HepG2 (cell line): ENCODE results near the gene METAP1D. TPM values are rescaled to one million over a fixed set of nuclear protein-coding genes. Genes with fewer than 3 reads are reported as not detected.

Experiments
- ATF7 ChIP-seq, 2 experiments: fragments of 450-650 bp in 1 of 2; sonication (generic) in 1 of 2; formaldehyde crosslinking in 1 of 2; IDR thresholded peaks; 2 replicates each; pipeline versions ENCODE4 v1.4.0 to v1.6.1; 2016 to 2020; ENCODE audit warnings: antibody characterized with exemption in 1 of 2, mild to moderate bottlenecking in 1 of 2, missing genetic modification reagents in 1 of 2
- ELF4 ChIP-seq: sonication (generic); formaldehyde crosslinking; IDR thresholded peaks from 2 replicates; pipeline ENCODE4 v1.5.0; 2020; ENCODE audit warnings: missing genetic modification reagents, mild to moderate bottlenecking, moderate library complexity, borderline replicate concordance
- FOXA3 ChIP-seq: IDR thresholded peaks from 2 replicates; pipeline ENCODE4 v1.6.1; 2016; ENCODE audit warnings: missing genetic modification reagents, missing compliant biosample characterization
- FOXK1 ChIP-seq: sonication (generic); formaldehyde crosslinking; IDR thresholded peaks from 2 replicates; pipeline ENCODE4 v1.4.0; 2020; ENCODE audit warnings: low read depth, missing genetic modification reagents, borderline replicate concordance
- HNF4G ChIP-seq, 2 experiments: sonication (generic) in 1 of 2; formaldehyde crosslinking in 1 of 2; IDR thresholded peaks; 2 replicates each; pipeline versions ENCODE4 v1.4.0 to v1.6.1; 2011 to 2020; ENCODE audit warnings: borderline replicate concordance in 2 of 2, low read depth in 2 of 2, mild to moderate bottlenecking in 2 of 2, low read length in 1 of 2, missing genetic modification reagents in 1 of 2, moderate library complexity in 1 of 2
- KLF12 ChIP-seq: sonication (generic); formaldehyde crosslinking; IDR thresholded peaks from 2 replicates; pipeline ENCODE4 v1.4.0; 2020; ENCODE audit warnings: missing genetic modification reagents, borderline replicate concordance
- LCORL ChIP-seq, 2 experiments: fragments of 450-650 bp in 1 of 2; sonication (generic) in 1 of 2; formaldehyde crosslinking in 1 of 2; IDR thresholded peaks; 2 replicates each; pipeline versions ENCODE4 v1.5.0 to v1.6.1; 2017 to 2020; ENCODE audit warnings: antibody characterized with exemption in 1 of 2, missing genetic modification reagents in 1 of 2
- MBD4 ChIP-seq: IDR thresholded peaks from 2 replicates; pipeline ENCODE4 v1.6.1; 2012; ENCODE audit warnings: low read length, inconsistent platforms, borderline replicate concordance
- NR2F1 ChIP-seq, 2 experiments: fragments of 450-650 bp in 1 of 2; formaldehyde crosslinking in 1 of 2; IDR thresholded peaks; 2 replicates each; pipeline versions ENCODE4 v1.5.0 to v1.6.1; 2016 to 2020; ENCODE audit warnings: mild to moderate bottlenecking in 1 of 2, missing compliant biosample characterization in 1 of 2, missing genetic modification reagents in 1 of 2, moderate library complexity in 1 of 2
- PHF5A ChIP-seq: IDR thresholded peaks from one replicate; pipeline ENCODE4 v1.6.1; 2018; ENCODE audit warnings: low read depth, missing genetic modification reagents; ENCODE audit not compliant: unreplicated experiment
- REXO4 ChIP-seq: sonication (generic); formaldehyde crosslinking; IDR thresholded peaks from 2 replicates; pipeline ENCODE4 v1.8.0; 2022; ENCODE audit warnings: missing genetic modification reagents, mild to moderate bottlenecking, borderline replicate concordance
- SP5 ChIP-seq: IDR thresholded peaks from 2 replicates; pipeline ENCODE4 v1.6.1; 2016; ENCODE audit warnings: low read depth, borderline replicate concordance
- TAF15 ChIP-seq: fragments of 200-400 bp; formaldehyde crosslinking; IDR thresholded peaks from one replicate; pipeline ENCODE4 v1.6.1; 2018; ENCODE audit warnings: mild to moderate bottlenecking, low read depth, low read length; ENCODE audit not compliant: poor library complexity, severe bottlenecking
- TEAD3 ChIP-seq: optimal IDR thresholded peaks from 2 replicates; pipeline ENCODE3; 2016; ENCODE audit warnings: borderline replicate concordance
- ZNF207 ChIP-seq: fragments of 450-650 bp; IDR thresholded peaks from 2 replicates; pipeline ENCODE4 v1.6.1; 2016; ENCODE audit warnings: antibody characterized with exemption, borderline replicate concordance
- ZNF879 ChIP-seq: sonication (generic); formaldehyde crosslinking; IDR thresholded peaks from 2 replicates; pipeline ENCODE4 v1.8.1; 2023; ENCODE audit warnings: missing genetic modification reagents
- ZSCAN9 ChIP-seq: IDR thresholded peaks from 2 replicates; pipeline ENCODE4 v1.6.1; 2016; ENCODE audit warnings: borderline replicate concordance
- polyA plus RNA-seq, 8 experiments: library from polyadenylated mRNA; depleted of rRNA in 3 of 8; stranded (reverse) in 7 of 8; unstranded in 1 of 8; fragments of >200 nt; fragmentation: Illumina TruSeq in 4 of 8; extraction: Trizol in 4 of 8; gene quantifications; 2 replicates each; pipeline versions ENCODE4 v1.2.1 to v1.2.3, GENCODE V29; 2011 to 2016; ENCODE audit warnings: low read depth in 4 of 8, missing spikeins in 1 of 8, mixed read lengths in 1 of 8; ENCODE audit not compliant: insufficient read depth in 1 of 8
- total RNA-seq, 5 experiments: library from RNA; depleted of rRNA; stranded (reverse); fragments of >200 nt; fragmentation: Illumina TruSeq; extraction: Trizol; gene quantifications; 2 replicates each; pipeline ENCODE4 v1.2.3, GENCODE V29; 2016; ENCODE audit warnings: low read depth in 1 of 5
- TF ChIP-seq, protein P1 (sequence below): sonication (generic); formaldehyde crosslinking; IDR thresholded peaks from 2 replicates; pipeline ENCODE4 v1.4.0; 2020; ENCODE audit warnings: missing genetic modification reagents
- TF ChIP-seq, protein P2 (sequence below): sonication (generic); formaldehyde crosslinking; IDR thresholded peaks from 2 replicates; pipeline ENCODE4 v1.4.0; 2020; ENCODE audit warnings: missing genetic modification reagents, borderline replicate concordance
- TF ChIP-seq, protein P3 (sequence below): sonication (generic); formaldehyde crosslinking; IDR thresholded peaks from 2 replicates; pipeline ENCODE4 v1.8.0; 2022; ENCODE audit warnings: mild to moderate bottlenecking, missing genetic modification reagents, borderline replicate concordance

The METAP1D gene
- total and polyA plus RNA-seq, 2 of the 13 experiments (the other 11 are each of a cell fraction or from before 2014, with no cell fraction given) = 14.7 to 21.6 TPM

DNA sequence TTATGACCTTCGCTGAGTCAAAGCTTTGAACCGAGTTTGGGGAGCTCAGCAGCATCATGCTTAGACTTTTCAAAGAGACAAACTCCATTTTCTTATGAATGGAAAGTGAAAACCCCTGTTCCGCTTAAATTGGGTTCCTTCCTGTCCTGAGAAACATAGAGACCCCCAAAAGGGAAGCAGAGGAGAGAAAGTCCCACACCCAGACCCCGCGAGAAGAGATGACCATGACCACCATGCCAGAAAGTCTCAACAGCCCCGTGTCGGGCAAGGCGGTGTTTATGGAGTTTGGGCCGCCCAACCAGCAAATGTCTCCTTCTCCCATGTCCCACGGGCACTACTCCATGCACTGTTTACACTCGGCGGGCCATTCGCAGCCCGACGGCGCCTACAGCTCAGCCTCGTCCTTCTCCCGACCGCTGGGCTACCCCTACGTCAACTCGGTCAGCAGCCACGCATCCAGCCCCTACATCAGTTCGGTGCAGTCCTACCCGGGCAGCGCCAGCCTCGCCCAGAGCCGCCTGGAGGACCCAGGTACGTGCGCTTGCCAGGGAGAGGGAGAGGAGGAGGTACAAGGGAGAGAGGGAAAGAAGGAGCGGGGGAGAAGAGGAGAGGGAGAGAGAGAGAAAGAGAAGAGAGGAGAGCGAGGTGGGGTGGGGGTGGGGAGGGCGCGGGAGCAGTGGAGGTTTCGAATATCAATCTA, 85.9 kb downstream of the METAP1D start, which contains the start of gene DLX1 (continued):
- TF ChIP-seq, protein P1, sequence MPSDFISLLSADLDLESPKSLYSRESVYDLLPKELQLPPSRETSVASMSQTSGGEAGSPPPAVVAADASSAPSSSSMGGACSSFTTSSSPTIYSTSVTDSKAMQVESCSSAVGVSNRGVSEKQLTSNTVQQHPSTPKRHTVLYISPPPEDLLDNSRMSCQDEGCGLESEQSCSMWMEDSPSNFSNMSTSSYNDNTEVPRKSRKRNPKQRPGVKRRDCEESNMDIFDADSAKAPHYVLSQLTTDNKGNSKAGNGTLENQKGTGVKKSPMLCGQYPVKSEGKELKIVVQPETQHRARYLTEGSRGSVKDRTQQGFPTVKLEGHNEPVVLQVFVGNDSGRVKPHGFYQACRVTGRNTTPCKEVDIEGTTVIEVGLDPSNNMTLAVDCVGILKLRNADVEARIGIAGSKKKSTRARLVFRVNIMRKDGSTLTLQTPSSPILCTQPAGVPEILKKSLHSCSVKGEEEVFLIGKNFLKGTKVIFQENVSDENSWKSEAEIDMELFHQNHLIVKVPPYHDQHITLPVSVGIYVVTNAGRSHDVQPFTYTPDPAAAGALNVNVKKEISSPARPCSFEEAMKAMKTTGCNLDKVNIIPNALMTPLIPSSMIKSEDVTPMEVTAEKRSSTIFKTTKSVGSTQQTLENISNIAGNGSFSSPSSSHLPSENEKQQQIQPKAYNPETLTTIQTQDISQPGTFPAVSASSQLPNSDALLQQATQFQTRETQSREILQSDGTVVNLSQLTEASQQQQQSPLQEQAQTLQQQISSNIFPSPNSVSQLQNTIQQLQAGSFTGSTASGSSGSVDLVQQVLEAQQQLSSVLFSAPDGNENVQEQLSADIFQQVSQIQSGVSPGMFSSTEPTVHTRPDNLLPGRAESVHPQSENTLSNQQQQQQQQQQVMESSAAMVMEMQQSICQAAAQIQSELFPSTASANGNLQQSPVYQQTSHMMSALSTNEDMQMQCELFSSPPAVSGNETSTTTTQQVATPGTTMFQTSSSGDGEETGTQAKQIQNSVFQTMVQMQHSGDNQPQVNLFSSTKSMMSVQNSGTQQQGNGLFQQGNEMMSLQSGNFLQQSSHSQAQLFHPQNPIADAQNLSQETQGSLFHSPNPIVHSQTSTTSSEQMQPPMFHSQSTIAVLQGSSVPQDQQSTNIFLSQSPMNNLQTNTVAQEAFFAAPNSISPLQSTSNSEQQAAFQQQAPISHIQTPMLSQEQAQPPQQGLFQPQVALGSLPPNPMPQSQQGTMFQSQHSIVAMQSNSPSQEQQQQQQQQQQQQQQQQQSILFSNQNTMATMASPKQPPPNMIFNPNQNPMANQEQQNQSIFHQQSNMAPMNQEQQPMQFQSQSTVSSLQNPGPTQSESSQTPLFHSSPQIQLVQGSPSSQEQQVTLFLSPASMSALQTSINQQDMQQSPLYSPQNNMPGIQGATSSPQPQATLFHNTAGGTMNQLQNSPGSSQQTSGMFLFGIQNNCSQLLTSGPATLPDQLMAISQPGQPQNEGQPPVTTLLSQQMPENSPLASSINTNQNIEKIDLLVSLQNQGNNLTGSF (CRISPR knock-in tag) = no peak
- TF ChIP-seq TEAD3 (CRISPR knock-in tag) (no peak), SP5 (CRISPR knock-in tag) (0 out of 2 replicates have a peak, but pooled peaks have one; percentile 13), ZNF879 (CRISPR knock-in tag) (no peak), NR2F1 (CRISPR knock-in tag; IDR thresholded peaks at IDR 0.05) (0 out of 4 replicates have a peak, but pooled peaks of 1 of the 2 experiments have one; percentile 3), REXO4 (0 out of 2 replicates have a peak, but pooled peaks have one; percentile 68), ELF4 (CRISPR knock-in tag) (no peak), ZNF207 (no peak), FOXK1 (CRISPR knock-in tag) (peak; percentile 25; the same call in 1 of the 2 replicates), KLF12 (CRISPR knock-in tag) (no peak), PHF5A (peak; percentile 45), LCORL (IDR thresholded peaks at IDR 0.05) (no peak), LCORL (CRISPR knock-in tag; IDR thresholded peaks at IDR 0.05) (peak; percentile 21; the same call in 1 of the 2 replicates), MBD4 (no peak), ZSCAN9 (CRISPR knock-in tag) (0 out of 2 replicates have a peak, but pooled peaks have one; percentile 31), FOXA3 (CRISPR knock-in tag) (peak; percentile 34; the same call in 1 of the 2 replicates), HNF4G (IDR thresholded peaks at IDR 0.05; ENCODE audit: borderline replicate concordance, low read depth, low read length) (no peak), HNF4G (CRISPR knock-in tag; IDR thresholded peaks at IDR 0.05; ENCODE audit: borderline replicate concordance, low read depth) (no peak), ATF7 (IDR thresholded peaks at IDR 0.05) (no peak), ATF7 (CRISPR knock-in tag; IDR thresholded peaks at IDR 0.05) (no peak), TAF15 (no peak)
- TF ChIP-seq, protein P2, sequence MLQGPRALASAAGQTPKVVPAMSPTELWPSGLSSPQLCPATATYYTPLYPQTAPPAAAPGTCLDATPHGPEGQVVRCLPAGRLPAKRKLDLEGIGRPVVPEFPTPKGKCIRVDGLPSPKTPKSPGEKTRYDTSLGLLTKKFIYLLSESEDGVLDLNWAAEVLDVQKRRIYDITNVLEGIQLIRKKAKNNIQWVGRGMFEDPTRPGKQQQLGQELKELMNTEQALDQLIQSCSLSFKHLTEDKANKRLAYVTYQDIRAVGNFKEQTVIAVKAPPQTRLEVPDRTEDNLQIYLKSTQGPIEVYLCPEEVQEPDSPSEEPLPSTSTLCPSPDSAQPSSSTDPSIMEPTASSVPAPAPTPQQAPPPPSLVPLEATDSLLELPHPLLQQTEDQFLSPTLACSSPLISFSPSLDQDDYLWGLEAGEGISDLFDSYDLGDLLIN (CRISPR knock-in tag) = no peak
- TF ChIP-seq, protein P3, sequence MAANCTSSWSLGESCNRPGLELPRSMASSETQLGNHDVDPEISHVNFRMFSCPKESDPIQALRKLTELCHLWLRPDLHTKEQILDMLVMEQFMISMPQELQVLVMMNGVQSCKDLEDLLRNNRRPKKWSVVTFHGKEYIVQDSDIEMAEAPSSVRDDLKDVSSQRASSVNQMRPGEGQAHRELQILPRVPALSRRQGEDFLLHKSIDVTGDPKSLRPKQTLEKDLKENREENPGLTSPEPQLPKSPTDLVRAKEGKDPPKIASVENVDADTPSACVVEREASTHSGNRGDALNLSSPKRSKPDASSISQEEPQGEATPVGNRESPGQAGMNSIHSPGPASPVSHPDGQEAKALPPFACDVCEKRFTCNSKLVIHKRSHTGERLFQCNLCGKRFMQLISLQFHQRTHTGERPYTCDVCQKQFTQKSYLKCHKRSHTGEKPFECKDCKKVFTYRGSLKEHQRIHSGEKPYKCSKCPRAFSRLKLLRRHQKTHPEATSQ (CRISPR knock-in tag) = 0 out of 2 replicates have a peak, but pooled peaks have one; percentile 34
